ENCODE measurements around the gene CTBP1.

The CTBP1 gene

DNA sequence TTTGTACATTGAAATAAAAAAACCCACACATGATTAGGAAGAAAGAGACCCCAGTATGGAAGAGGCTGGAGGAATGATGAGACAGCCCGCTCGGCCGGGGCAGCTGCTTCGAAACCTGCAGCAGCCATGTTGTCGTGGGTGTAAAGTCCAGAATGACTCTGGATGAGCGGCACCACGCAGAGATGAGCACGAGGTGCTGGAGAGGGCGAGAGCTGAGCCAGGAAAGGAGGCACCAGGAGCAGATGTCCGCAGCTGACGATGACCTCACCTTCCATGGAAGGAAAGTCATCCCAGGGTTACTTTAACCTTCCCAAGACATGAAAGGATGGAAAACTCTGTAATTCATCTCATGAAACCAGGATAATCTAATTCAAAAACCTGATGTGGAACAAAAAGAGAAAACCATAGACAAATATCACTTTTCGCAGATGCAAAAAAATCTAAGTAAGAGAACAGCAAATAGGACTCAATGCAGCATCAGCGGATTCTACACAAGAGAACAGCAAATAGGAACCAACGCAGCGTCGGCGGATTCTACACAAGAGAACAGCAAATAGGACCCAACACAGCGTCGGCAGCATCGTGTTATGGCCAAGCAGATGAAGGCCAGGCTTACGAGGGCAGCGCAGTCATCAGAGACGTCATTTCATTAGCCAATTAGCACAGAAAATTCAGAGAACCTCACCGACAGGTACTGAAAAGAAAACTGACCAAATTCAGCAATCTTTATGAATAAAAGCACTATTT lies 50.7 kb downstream of the CTBP1 start:
- Histone ChIP-seq H3K27me3 (replicated peaks; ENCODE audit: control insufficient read depth, insufficient read depth, low read length, poor library complexity, severe bottlenecking) (no peaks in the 10 kb centered on the region), H3K4me3 (ENCODE audit: insufficient read depth, low read depth, low read length, poor library complexity, severe bottlenecking) (no peak overlapping the region), H3K36me3 (ENCODE audit: control insufficient read depth, insufficient read depth, low read length) (no peaks in the 10 kb centered on the region), H3K9me3 (ENCODE audit: control insufficient read depth, low read length) (no peaks in the 10 kb centered on the region), H3K27ac (ENCODE audit: insufficient read depth, low read length, poor library complexity, severe bottlenecking) (no peak overlapping the region), H3K4me1 (ENCODE audit: control insufficient read depth, insufficient read depth, low read length, poor library complexity, severe bottlenecking) (peaks cover 28% of the 10 kb centered on the region)
- DNase-seq, result no peak

GRCh38 chr4:1196421-1197183 lies 52.3 kb downstream of the CTBP1 start:
- Histone ChIP-seq H3K27ac (ENCODE audit: insufficient read depth, low read length, poor library complexity, severe bottlenecking) (no peak overlapping the region), H3K27me3 (replicated peaks; ENCODE audit: control insufficient read depth, insufficient read depth, low read length, poor library complexity, severe bottlenecking) (no peaks in the 10 kb centered on the region), H3K9me3 (ENCODE audit: control insufficient read depth, low read length) (no peaks in the 10 kb centered on the region), H3K4me3 (ENCODE audit: insufficient read depth, low read depth, low read length, poor library complexity, severe bottlenecking) (no peak overlapping the region), H3K36me3 (ENCODE audit: control insufficient read depth, insufficient read depth, low read length) (no peaks in the 10 kb centered on the region), H3K4me1 (ENCODE audit: control insufficient read depth, insufficient read depth, low read length, poor library complexity, severe bottlenecking) (peaks cover 14% of the 10 kb centered on the region)
- no peak for DNase-seq

- no peak for DNase-seq
- no peak overlapping the region for H3K4me3 ChIP-seq (ENCODE audit: insufficient read depth, low read depth, low read length, poor library complexity, severe bottlenecking)
- no peaks in the 10 kb centered on the region for H3K36me3 ChIP-seq (ENCODE audit: control insufficient read depth, insufficient read depth, low read length)
- no peaks in the 10 kb centered on the region for H3K9me3 ChIP-seq (ENCODE audit: control insufficient read depth, low read length)
- no peaks in the 10 kb centered on the region for H3K27me3 ChIP-seq (replicated peaks; ENCODE audit: control insufficient read depth, insufficient read depth, low read length, poor library complexity, severe bottlenecking)
- H3K4me1 ChIP-seq (ENCODE audit: control insufficient read depth, insufficient read depth, low read length, poor library complexity, severe bottlenecking), result peaks cover 9% of the 10 kb centered on the region
- H3K27ac ChIP-seq (ENCODE audit: insufficient read depth, low read length, poor library complexity, severe bottlenecking), result no peak overlapping the region
Observed at GRCh38 chr4:1195891-1196401, 53.0 kb downstream of the CTBP1 start.

DNA sequence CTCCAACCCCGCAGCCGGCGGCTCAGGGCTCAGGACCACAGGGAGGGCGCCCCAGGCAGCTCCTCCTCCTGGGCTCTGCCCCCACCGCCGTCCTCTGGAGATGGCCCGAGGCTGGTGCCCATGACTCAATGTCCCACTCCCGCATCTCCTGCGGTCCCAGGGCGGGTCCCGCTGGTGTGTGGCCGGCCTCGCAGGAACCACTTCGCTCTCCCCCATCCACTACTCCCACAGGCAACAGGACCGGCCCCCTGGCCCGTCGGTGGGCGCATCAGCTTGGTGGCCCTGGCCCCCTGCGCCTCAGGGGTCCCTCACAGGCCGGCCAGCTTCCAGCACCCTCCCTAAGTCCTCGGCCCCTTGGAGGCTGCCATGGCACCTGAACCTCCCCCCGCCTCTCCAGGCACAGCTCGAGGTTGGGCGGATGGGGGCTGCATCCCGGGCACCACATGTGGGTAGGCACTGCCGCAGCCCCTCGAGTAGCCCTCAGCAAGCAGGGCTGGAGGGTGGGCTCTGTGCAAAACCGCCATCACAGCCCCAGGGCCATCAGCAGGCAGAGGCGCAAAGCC lies 53.7 kb downstream of the CTBP1 start:
- no peak overlapping the region for H3K27ac ChIP-seq (ENCODE audit: insufficient read depth, low read length, poor library complexity, severe bottlenecking)
- no peak overlapping the region for H3K4me3 ChIP-seq (ENCODE audit: insufficient read depth, low read depth, low read length, poor library complexity, severe bottlenecking)
- DNase-seq, result no peak
- H3K4me1 ChIP-seq (ENCODE audit: control insufficient read depth, insufficient read depth, low read length, poor library complexity, severe bottlenecking), result peaks cover 1% of the 10 kb centered on the region
- no peaks in the 10 kb centered on the region for H3K27me3 ChIP-seq (replicated peaks; ENCODE audit: control insufficient read depth, insufficient read depth, low read length, poor library complexity, severe bottlenecking)
- no peaks in the 10 kb centered on the region for H3K9me3 ChIP-seq (ENCODE audit: control insufficient read depth, low read length)
- no peaks in the 10 kb centered on the region for H3K36me3 ChIP-seq (ENCODE audit: control insufficient read depth, insufficient read depth, low read length)

DNA sequence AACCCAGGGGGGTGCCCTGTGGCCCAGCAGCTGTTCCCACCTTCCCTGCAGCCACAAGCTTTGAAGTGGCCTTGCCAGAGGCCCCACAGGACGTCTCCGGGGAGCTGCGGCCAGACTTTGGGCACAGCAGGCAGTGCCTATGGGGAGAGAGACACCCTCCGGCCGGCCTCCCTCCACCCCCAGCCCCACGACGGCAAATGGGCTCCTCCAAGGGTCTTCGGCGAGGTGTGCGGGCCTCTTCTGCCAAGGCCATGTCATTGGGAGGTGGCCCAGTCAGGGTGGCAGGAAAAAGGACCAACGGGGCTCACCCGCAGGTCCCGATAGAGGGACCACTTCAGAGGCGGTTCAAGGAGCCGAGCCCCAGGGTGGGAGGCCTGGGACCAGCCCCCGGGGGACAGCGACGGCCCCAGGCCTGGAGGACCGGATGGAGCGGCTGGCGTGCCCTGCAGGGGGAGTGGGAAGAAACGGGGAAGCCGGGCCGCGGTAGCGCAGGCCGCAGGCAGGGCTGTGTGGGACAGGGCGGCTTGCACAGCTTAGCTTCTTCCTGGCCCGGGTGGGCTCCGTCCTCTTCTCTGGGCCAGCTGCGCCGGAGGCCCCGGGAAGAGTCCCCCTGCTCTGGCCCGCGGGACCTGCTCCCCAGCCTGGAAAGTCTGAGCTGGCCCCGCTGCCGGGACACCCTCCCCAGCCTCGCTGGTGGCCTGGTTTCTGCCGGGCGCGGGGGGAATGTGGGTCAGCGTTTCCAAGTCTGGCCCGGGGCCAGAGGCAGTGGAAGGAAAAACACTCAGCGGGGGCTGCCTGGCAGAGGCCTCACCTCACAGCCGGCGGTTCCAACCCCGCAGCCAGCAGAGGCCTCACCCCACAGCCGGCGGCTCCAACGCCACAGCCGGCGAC lies 54.7 kb downstream of the CTBP1 start:
- Histone ChIP-seq H3K9me3 (ENCODE audit: control insufficient read depth, low read length) (no peaks in the 10 kb centered on the region), H3K4me3 (ENCODE audit: insufficient read depth, low read depth, low read length, poor library complexity, severe bottlenecking) (no peak overlapping the region), H3K4me1 (ENCODE audit: control insufficient read depth, insufficient read depth, low read length, poor library complexity, severe bottlenecking) (no peaks in the 10 kb centered on the region), H3K27me3 (replicated peaks; ENCODE audit: control insufficient read depth, insufficient read depth, low read length, poor library complexity, severe bottlenecking) (no peaks in the 10 kb centered on the region), H3K36me3 (ENCODE audit: control insufficient read depth, insufficient read depth, low read length) (no peaks in the 10 kb centered on the region), H3K27ac (ENCODE audit: insufficient read depth, low read length, poor library complexity, severe bottlenecking) (no peak overlapping the region)
- no peak for DNase-seq

DNA sequence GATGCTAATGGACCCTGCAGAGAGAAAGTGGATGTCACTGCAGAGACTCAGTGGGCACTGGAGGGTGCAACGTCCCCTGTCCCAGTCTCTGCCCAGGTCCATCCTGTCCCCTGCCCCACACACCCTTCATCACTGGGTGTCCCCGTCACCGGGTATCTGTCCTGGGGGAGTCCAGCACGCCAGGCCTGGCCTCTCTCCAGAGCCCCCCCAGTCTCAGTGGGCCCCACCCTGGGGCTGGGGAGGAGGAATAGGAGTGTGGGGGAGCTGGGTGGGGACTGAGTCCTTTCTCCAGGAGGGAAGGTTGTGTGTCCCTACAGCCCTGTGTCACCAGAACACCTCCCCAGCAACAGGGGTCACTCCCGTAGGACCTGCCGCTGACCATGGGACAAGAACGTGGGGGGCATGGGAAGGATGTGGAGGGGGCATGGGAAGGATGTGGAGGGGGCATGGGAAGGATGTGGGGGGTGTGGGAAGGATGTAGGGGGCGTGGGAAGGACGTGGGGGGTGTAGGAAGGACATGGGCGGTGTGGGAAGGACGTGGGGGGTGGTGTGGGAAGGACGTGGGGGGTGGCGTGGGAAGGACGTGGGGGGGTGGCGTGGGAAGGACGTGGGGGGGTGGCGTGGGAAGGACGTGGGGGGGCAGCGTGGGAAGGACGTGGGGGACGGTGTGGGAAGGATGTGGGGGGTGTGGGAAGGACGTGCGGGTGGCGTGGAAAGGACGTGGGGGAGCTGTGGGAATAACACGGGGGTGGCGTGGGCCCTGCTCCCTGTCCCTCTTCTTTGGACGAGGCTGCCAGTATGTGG lies 55.5 kb downstream of the CTBP1 start:
- H3K4me1 ChIP-seq (ENCODE audit: control insufficient read depth, insufficient read depth, low read length, poor library complexity, severe bottlenecking), result no peaks in the 10 kb centered on the region
- H3K36me3 ChIP-seq (ENCODE audit: control insufficient read depth, insufficient read depth, low read length), result no peaks in the 10 kb centered on the region
- H3K4me3 ChIP-seq (ENCODE audit: insufficient read depth, low read depth, low read length, poor library complexity, severe bottlenecking), result no peak overlapping the region
- H3K27me3 ChIP-seq (replicated peaks; ENCODE audit: control insufficient read depth, insufficient read depth, low read length, poor library complexity, severe bottlenecking), result no peaks in the 10 kb centered on the region
- no peaks in the 10 kb centered on the region for H3K9me3 ChIP-seq (ENCODE audit: control insufficient read depth, low read length)
- no peak overlapping the region for H3K27ac ChIP-seq (ENCODE audit: insufficient read depth, low read length, poor library complexity, severe bottlenecking)
- no peak for DNase-seq

GRCh38 chr4:1192493-1193205 lies 56.3 kb downstream of the CTBP1 start:
- H3K27ac ChIP-seq (ENCODE audit: insufficient read depth, low read length, poor library complexity, severe bottlenecking), result no peak overlapping the region
- H3K4me3 ChIP-seq (ENCODE audit: insufficient read depth, low read depth, low read length, poor library complexity, severe bottlenecking), result no peak overlapping the region
- no peaks in the 10 kb centered on the region for H3K4me1 ChIP-seq (ENCODE audit: control insufficient read depth, insufficient read depth, low read length, poor library complexity, severe bottlenecking)
- H3K9me3 ChIP-seq (ENCODE audit: control insufficient read depth, low read length), result no peaks in the 10 kb centered on the region
- H3K36me3 ChIP-seq (ENCODE audit: control insufficient read depth, insufficient read depth, low read length), result no peaks in the 10 kb centered on the region
- H3K27me3 ChIP-seq (replicated peaks; ENCODE audit: control insufficient read depth, insufficient read depth, low read length, poor library complexity, severe bottlenecking), result no peaks in the 10 kb centered on the region
- no peak for DNase-seq

DNA sequence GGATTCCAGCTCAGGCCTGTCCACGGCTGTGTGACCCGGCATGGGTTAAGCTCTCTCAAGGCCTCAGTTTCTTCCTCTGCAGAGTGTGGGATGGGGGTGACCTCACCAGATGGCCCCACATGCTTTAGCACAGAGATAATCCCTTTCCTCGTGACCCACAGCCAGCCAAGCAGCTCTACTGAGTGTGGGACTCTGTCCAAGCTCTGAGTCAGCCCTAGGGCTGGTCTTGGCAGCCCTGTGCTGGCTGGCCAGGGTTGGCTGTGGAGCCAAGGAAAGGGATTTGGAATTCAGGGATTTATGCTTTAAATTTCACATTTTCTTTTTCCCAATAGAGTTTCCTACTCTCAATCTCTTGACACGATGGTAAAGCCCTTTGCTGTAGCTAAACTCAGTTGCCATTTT lies 56.8 kb downstream of the CTBP1 start:
- no peaks in the 10 kb centered on the region for H3K27me3 ChIP-seq (replicated peaks; ENCODE audit: control insufficient read depth, insufficient read depth, low read length, poor library complexity, severe bottlenecking)
- H3K36me3 ChIP-seq (ENCODE audit: control insufficient read depth, insufficient read depth, low read length), result no peaks in the 10 kb centered on the region
- no peaks in the 10 kb centered on the region for H3K9me3 ChIP-seq (ENCODE audit: control insufficient read depth, low read length)
- no peak overlapping the region for H3K4me3 ChIP-seq (ENCODE audit: insufficient read depth, low read depth, low read length, poor library complexity, severe bottlenecking)
- H3K27ac ChIP-seq (ENCODE audit: insufficient read depth, low read length, poor library complexity, severe bottlenecking), result no peak overlapping the region
- no peaks in the 10 kb centered on the region for H3K4me1 ChIP-seq (ENCODE audit: control insufficient read depth, insufficient read depth, low read length, poor library complexity, severe bottlenecking)
- no peak for DNase-seq

Data from effector memory CD4-positive, alpha-beta T cell (primary cell).